ENCODE results near the gene SNX11. TPM values are rescaled to one million over a fixed set of nuclear protein-coding genes. Genes with fewer than 3 reads are reported as not detected.

SNX11 gene
- total RNA-seq, 1 donor from 2014 or later = 16.8 TPM

DNA sequence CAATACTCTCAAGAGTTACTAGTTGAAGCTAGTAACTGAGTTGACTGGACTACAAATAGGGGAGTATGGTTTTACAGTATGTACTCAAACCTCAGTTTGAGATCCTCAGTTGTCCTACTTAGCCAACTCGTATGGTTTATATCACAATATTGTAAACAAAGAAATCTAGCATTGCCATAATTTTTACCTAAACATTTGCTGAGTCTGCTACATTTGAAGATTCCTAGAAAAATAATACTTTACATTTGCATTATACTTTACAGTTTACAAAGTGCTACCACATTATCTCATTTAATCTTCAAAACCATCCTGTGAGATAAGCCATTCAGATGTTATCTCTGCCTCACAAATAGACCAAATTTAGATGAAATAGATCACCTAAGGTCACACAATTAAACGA is 22.6 kb upstream of the SNX11 start:
- H3K27ac Mint-ChIP-seq = no peak overlapping the region
- no peaks in the 10 kb centered on the region for H3K27me3 Mint-ChIP-seq

DNA sequence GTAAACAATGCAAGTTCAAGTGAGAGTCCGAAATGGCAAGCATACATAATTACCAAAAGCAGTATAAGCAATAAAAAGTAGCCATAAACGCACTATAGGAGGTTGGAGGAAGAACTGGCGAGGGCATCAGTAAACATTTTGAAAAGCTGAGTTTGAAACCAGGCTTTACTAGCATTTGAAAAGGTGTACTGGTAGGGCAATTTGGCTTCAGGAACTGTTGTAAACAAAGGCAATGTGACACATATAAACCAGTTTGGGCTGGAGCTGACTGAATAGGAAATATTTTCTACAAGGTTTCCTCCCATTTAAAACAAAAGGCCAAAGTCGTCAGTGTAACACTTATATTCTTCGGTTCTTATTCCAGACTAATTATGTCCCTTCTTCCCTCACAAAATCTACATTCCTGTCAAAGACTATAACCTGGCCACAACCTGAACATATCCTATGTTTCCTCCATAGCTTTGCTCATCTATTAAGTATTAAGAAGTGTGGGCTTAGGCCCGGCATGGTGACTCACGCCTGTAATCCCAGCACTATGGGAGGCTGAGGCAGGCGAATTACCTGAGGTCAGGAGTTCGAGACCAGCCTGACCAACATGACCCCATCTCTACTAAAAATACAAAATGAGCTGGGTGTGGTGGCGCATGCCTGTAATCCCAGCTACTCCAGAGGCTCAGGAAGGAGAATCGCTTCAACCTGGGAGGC is 14.1 kb upstream of the SNX11 start:
- no peak overlapping the region for H3K4me3 Mint-ChIP-seq (ENCODE audit: low read depth)
- DNase-seq (ENCODE audit: low spot score, unreplicated experiment) = no peak
- peaks cover 11% of the 10 kb centered on the region for H3K36me3 Mint-ChIP-seq (ENCODE audit: insufficient read depth)
- TF ChIP-seq, protein P1, sequence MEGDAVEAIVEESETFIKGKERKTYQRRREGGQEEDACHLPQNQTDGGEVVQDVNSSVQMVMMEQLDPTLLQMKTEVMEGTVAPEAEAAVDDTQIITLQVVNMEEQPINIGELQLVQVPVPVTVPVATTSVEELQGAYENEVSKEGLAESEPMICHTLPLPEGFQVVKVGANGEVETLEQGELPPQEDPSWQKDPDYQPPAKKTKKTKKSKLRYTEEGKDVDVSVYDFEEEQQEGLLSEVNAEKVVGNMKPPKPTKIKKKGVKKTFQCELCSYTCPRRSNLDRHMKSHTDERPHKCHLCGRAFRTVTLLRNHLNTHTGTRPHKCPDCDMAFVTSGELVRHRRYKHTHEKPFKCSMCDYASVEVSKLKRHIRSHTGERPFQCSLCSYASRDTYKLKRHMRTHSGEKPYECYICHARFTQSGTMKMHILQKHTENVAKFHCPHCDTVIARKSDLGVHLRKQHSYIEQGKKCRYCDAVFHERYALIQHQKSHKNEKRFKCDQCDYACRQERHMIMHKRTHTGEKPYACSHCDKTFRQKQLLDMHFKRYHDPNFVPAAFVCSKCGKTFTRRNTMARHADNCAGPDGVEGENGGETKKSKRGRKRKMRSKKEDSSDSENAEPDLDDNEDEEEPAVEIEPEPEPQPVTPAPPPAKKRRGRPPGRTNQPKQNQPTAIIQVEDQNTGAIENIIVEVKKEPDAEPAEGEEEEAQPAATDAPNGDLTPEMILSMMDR (IDR thresholded peaks at IDR 0.05; ENCODE audit: unreplicated experiment) = no peak
- peak overlapping the region; percentile 78 for H3K27ac Mint-ChIP-seq
- no peaks in the 10 kb centered on the region for H3K27me3 Mint-ChIP-seq
- H3K9me3 Mint-ChIP-seq (ENCODE audit: low read depth) = no peaks in the 10 kb centered on the region
- peaks cover 5% of the 10 kb centered on the region for H3K4me1 Mint-ChIP-seq (ENCODE audit: low read depth)

More for the DNA sequence above, 22.6 kb upstream of the SNX11 start:
- H3K9me3 Mint-ChIP-seq (ENCODE audit: low read depth) = no peaks in the 10 kb centered on the region
- no peak overlapping the region for H3K4me3 Mint-ChIP-seq (ENCODE audit: low read depth)
- TF ChIP-seq, protein P1 (IDR thresholded peaks at IDR 0.05; ENCODE audit: unreplicated experiment) = no peak
- no peak for DNase-seq (ENCODE audit: low spot score, unreplicated experiment)
- H3K36me3 Mint-ChIP-seq (ENCODE audit: insufficient read depth) = peaks cover 3% of the 10 kb centered on the region
- peaks cover 8% of the 10 kb centered on the region for H3K4me1 Mint-ChIP-seq (ENCODE audit: low read depth)

DNA sequence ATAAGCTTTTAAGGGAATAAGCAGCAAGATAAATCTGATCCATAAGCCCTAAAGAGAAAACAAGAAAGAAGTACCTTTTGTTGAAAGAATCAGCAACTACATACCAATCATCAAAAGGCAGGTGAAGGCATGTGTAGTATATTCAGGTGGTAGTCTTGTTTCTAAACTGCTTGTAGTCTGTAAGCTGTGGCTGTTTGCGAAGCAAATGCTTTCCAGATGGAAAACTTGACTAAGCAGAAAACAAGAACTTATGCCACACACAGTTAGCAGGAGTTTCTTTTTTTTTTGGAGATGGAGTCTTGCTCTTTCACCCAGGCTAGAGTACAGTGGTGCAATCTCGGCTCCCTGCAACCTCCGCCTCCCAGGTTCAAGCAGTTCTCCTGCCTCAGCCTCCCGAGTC is 12.0 kb upstream of the SNX11 start:
- DNase-seq (ENCODE audit: low spot score, unreplicated experiment) = no peak
- Mint-ChIP-seq H3K27me3 (no peaks in the 10 kb centered on the region), H3K27ac (no peak overlapping the region), H3K4me3 (ENCODE audit: low read depth) (no peak overlapping the region), H3K9me3 (ENCODE audit: low read depth) (no peaks in the 10 kb centered on the region), H3K4me1 (ENCODE audit: low read depth) (peaks cover 11% of the 10 kb centered on the region), H3K36me3 (ENCODE audit: insufficient read depth) (peaks cover 10% of the 10 kb centered on the region)
- TF ChIP-seq, protein P1 (IDR thresholded peaks at IDR 0.05; ENCODE audit: unreplicated experiment) = no peak

DNA sequence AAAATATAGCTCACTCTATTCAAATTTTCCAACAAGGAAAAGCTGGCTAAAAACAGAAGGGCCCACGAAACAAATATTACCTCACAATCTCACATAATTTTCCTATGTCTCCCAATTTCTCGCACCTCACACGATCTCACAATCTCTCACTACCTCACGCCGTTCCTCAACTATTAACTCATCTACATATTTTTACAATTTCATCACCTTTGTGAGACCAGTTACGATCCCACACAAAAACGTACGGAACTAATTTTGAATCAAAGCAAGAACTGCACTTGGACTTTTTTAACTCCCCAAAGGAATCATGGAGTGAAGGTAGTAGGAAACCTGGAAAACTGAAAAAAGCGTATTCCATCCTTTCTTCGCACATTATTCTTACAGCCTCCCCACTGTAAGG is 7.4 kb upstream of the SNX11 start:
- H3K4me3 Mint-ChIP-seq (ENCODE audit: low read depth) = peak overlapping the region; percentile 97
- H3K36me3 Mint-ChIP-seq (ENCODE audit: insufficient read depth) = peaks cover 3% of the 10 kb centered on the region
- no peak for DNase-seq (ENCODE audit: low spot score, unreplicated experiment)
- H3K4me1 Mint-ChIP-seq (ENCODE audit: low read depth) = peaks cover 8% of the 10 kb centered on the region
- TF ChIP-seq, protein P1 (IDR thresholded peaks at IDR 0.05; ENCODE audit: unreplicated experiment) = no peak
- H3K27me3 Mint-ChIP-seq = no peaks in the 10 kb centered on the region
- no peaks in the 10 kb centered on the region for H3K9me3 Mint-ChIP-seq (ENCODE audit: low read depth)
- H3K27ac Mint-ChIP-seq = peak overlapping the region; percentile 94

DNA sequence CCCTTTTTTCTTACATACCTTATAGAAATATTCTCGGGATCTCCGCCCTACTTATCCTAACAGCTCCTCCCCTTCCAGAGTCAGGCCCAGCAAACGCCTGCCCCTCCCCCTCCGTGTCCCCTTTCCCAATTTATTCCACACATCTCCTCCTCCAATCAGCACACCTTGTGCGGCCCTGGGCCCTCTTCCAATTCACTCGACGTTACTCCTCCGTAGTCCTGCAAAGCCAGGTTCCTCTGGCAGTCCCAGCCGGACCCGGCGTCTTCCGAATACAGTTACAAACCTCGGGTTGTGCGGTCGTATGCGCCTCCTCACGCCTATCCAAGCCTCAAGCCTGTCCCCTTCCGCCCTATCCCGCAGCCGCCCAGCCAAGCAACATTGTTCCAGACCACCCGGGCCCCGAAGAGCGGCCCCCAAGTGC is 7.0 kb upstream of the SNX11 start:
- peak; percentile 34 for DNase-seq (ENCODE audit: low spot score, unreplicated experiment)
- TF ChIP-seq, protein P1 (IDR thresholded peaks at IDR 0.05; ENCODE audit: unreplicated experiment) = no peak
- H3K9me3 Mint-ChIP-seq (ENCODE audit: low read depth) = no peaks in the 10 kb centered on the region
- peak overlapping the region; percentile 94 for H3K27ac Mint-ChIP-seq
- peaks cover 1% of the 10 kb centered on the region for H3K36me3 Mint-ChIP-seq (ENCODE audit: insufficient read depth)
- no peaks in the 10 kb centered on the region for H3K27me3 Mint-ChIP-seq
- peak overlapping the region; percentile 97 for H3K4me3 Mint-ChIP-seq (ENCODE audit: low read depth)
- H3K4me1 Mint-ChIP-seq (ENCODE audit: low read depth) = peaks cover 8% of the 10 kb centered on the region

Data from progenitor cell of endocrine pancreas (in vitro differentiated cells).